Measurements from ENCODE around the gene MAB21L2.

MAB21L2 gene

GRCh38 chr4:150585611-150586010 is 3.7 kb downstream of the MAB21L2 start:
- Histone ChIP-seq H3K36me3 (ENCODE audit: control insufficient read depth, insufficient read depth, low read length) (no peaks in the 10 kb centered on the region), H3K4me3 (ENCODE audit: extremely low read depth, insufficient read depth, low read length, poor library complexity, severe bottlenecking) (peak overlapping the region; percentile 6), H3K4me1 (ENCODE audit: control insufficient read depth, insufficient read depth, low read length, poor library complexity, severe bottlenecking) (peaks cover 9% of the 10 kb centered on the region), H3K27ac (ENCODE audit: low read depth, low read length, severe bottlenecking) (no peak overlapping the region), H3K9me3 (ENCODE audit: control insufficient read depth, low read length) (no peaks in the 10 kb centered on the region)
- WGBS, 2 experiments (ENCODE audit: insufficient coverage in 2 of 2), result no CpG with 5 or more reads among the region's 1 CpG

- no peak overlapping the region for H3K4me3 ChIP-seq (ENCODE audit: extremely low read depth, insufficient read depth, low read length, poor library complexity, severe bottlenecking)
- H3K4me1 ChIP-seq (ENCODE audit: control insufficient read depth, insufficient read depth, low read length, poor library complexity, severe bottlenecking), result peaks cover 9% of the 10 kb centered on the region
- H3K36me3 ChIP-seq (ENCODE audit: control insufficient read depth, insufficient read depth, low read length), result no peaks in the 10 kb centered on the region
- no peak overlapping the region for H3K27ac ChIP-seq (ENCODE audit: low read depth, low read length, severe bottlenecking)
- no peaks in the 10 kb centered on the region for H3K9me3 ChIP-seq (ENCODE audit: control insufficient read depth, low read length)
These were observed 4.3 kb downstream of the MAB21L2 start for GRCh38 chr4:150586162-150586810.

- Histone ChIP-seq H3K4me3 (ENCODE audit: extremely low read depth, insufficient read depth, low read length, poor library complexity, severe bottlenecking) (no peak overlapping the region), H3K36me3 (ENCODE audit: control insufficient read depth, insufficient read depth, low read length) (no peaks in the 10 kb centered on the region), H3K9me3 (ENCODE audit: control insufficient read depth, low read length) (no peaks in the 10 kb centered on the region), H3K4me1 (ENCODE audit: control insufficient read depth, insufficient read depth, low read length, poor library complexity, severe bottlenecking) (peaks cover 9% of the 10 kb centered on the region), H3K27ac (ENCODE audit: low read depth, low read length, severe bottlenecking) (no peak overlapping the region)
- no CpG with 5 or more reads among the region's 1 CpG for WGBS, 2 experiments (ENCODE audit: insufficient coverage in 2 of 2)
These were observed 6.4 kb downstream of the MAB21L2 start for GRCh38 chr4:150588316-150588715.

- H3K27ac ChIP-seq (ENCODE audit: low read depth, low read length, severe bottlenecking), result no peak overlapping the region
- H3K36me3 ChIP-seq (ENCODE audit: control insufficient read depth, insufficient read depth, low read length), result no peaks in the 10 kb centered on the region
- no peaks in the 10 kb centered on the region for H3K9me3 ChIP-seq (ENCODE audit: control insufficient read depth, low read length)
- peaks cover 6% of the 10 kb centered on the region for H3K4me1 ChIP-seq (ENCODE audit: control insufficient read depth, insufficient read depth, low read length, poor library complexity, severe bottlenecking)
- no peak overlapping the region for H3K4me3 ChIP-seq (ENCODE audit: extremely low read depth, insufficient read depth, low read length, poor library complexity, severe bottlenecking)
- WGBS, 2 experiments (ENCODE audit: insufficient coverage in 2 of 2), result 80% methylated on average over 1 of the region's 2 CpGs; no CpG with 5 or more reads in 1 of the 2 experiments
These were observed 7.2 kb downstream of the MAB21L2 start for GRCh38 chr4:150589157-150589556.

- Histone ChIP-seq H3K4me1 (ENCODE audit: control insufficient read depth, insufficient read depth, low read length, poor library complexity, severe bottlenecking) (peaks cover 4% of the 10 kb centered on the region), H3K36me3 (ENCODE audit: control insufficient read depth, insufficient read depth, low read length) (no peaks in the 10 kb centered on the region), H3K4me3 (ENCODE audit: extremely low read depth, insufficient read depth, low read length, poor library complexity, severe bottlenecking) (no peak overlapping the region), H3K27ac (ENCODE audit: low read depth, low read length, severe bottlenecking) (no peak overlapping the region), H3K9me3 (ENCODE audit: control insufficient read depth, low read length) (no peaks in the 10 kb centered on the region)
- 89 to 92% methylated on average over 4 to 5 of the region's 5 CpGs for WGBS, 2 experiments (ENCODE audit: insufficient coverage in 2 of 2)
These were observed 8.7 kb downstream of the MAB21L2 start for GRCh38 chr4:150590631-150591030.

- WGBS, 2 experiments (ENCODE audit: insufficient coverage in 2 of 2), result 0 to 21% methylated on average over 1 to 4 of the region's 5 CpGs
- no peak overlapping the region for H3K27ac ChIP-seq (ENCODE audit: low read depth, low read length, severe bottlenecking)
- no peaks in the 10 kb centered on the region for H3K9me3 ChIP-seq (ENCODE audit: control insufficient read depth, low read length)
- no peaks in the 10 kb centered on the region for H3K36me3 ChIP-seq (ENCODE audit: control insufficient read depth, insufficient read depth, low read length)
- H3K4me1 ChIP-seq (ENCODE audit: control insufficient read depth, insufficient read depth, low read length, poor library complexity, severe bottlenecking), result peaks cover 4% of the 10 kb centered on the region
- H3K4me3 ChIP-seq (ENCODE audit: extremely low read depth, insufficient read depth, low read length, poor library complexity, severe bottlenecking), result no peak overlapping the region
These were observed 9.5 kb downstream of the MAB21L2 start for GRCh38 chr4:150591406-150591805.

GRCh38 chr4:150591904-150592303 is 10.0 kb downstream of the MAB21L2 start:
- Histone ChIP-seq H3K4me3 (ENCODE audit: extremely low read depth, insufficient read depth, low read length, poor library complexity, severe bottlenecking) (no peak overlapping the region), H3K36me3 (ENCODE audit: control insufficient read depth, insufficient read depth, low read length) (no peaks in the 10 kb centered on the region), H3K9me3 (ENCODE audit: control insufficient read depth, low read length) (no peaks in the 10 kb centered on the region), H3K27ac (ENCODE audit: low read depth, low read length, severe bottlenecking) (no peak overlapping the region), H3K4me1 (ENCODE audit: control insufficient read depth, insufficient read depth, low read length, poor library complexity, severe bottlenecking) (peaks cover 4% of the 10 kb centered on the region)
- 100% methylated on average over 1 of the region's 4 CpGs; no CpG with 5 or more reads in 1 of the 2 experiments for WGBS, 2 experiments (ENCODE audit: insufficient coverage in 2 of 2)

GRCh38 chr4:150593996-150594395 is 12.0 kb downstream of the MAB21L2 start:
- H3K27ac ChIP-seq (ENCODE audit: low read depth, low read length, severe bottlenecking), result no peak overlapping the region
- no peak overlapping the region for H3K4me3 ChIP-seq (ENCODE audit: extremely low read depth, insufficient read depth, low read length, poor library complexity, severe bottlenecking)
- no peaks in the 10 kb centered on the region for H3K36me3 ChIP-seq (ENCODE audit: control insufficient read depth, insufficient read depth, low read length)
- H3K9me3 ChIP-seq (ENCODE audit: control insufficient read depth, low read length), result no peaks in the 10 kb centered on the region
- WGBS, 2 experiments (ENCODE audit: insufficient coverage in 2 of 2), result no CpG with 5 or more reads among the region's 1 CpG
- H3K4me1 ChIP-seq (ENCODE audit: control insufficient read depth, insufficient read depth, low read length, poor library complexity, severe bottlenecking), result no peaks in the 10 kb centered on the region

GRCh38 chr4:150598909-150599308 is 17.0 kb downstream of the MAB21L2 start:
- Histone ChIP-seq H3K27ac (ENCODE audit: low read depth, low read length, severe bottlenecking) (no peak overlapping the region), H3K4me1 (ENCODE audit: control insufficient read depth, insufficient read depth, low read length, poor library complexity, severe bottlenecking) (no peaks in the 10 kb centered on the region), H3K36me3 (ENCODE audit: control insufficient read depth, insufficient read depth, low read length) (no peaks in the 10 kb centered on the region), H3K4me3 (ENCODE audit: extremely low read depth, insufficient read depth, low read length, poor library complexity, severe bottlenecking) (no peak overlapping the region), H3K9me3 (ENCODE audit: control insufficient read depth, low read length) (no peaks in the 10 kb centered on the region)
- WGBS, 2 experiments (ENCODE audit: insufficient coverage in 2 of 2), result 92 to 95% methylated on average over 12 of the region's 12 CpGs

GRCh38 chr4:150599547-150599946 is 17.6 kb downstream of the MAB21L2 start:
- no peaks in the 10 kb centered on the region for H3K36me3 ChIP-seq (ENCODE audit: control insufficient read depth, insufficient read depth, low read length)
- H3K4me1 ChIP-seq (ENCODE audit: control insufficient read depth, insufficient read depth, low read length, poor library complexity, severe bottlenecking), result no peaks in the 10 kb centered on the region
- H3K27ac ChIP-seq (ENCODE audit: low read depth, low read length, severe bottlenecking), result no peak overlapping the region
- no peaks in the 10 kb centered on the region for H3K9me3 ChIP-seq (ENCODE audit: control insufficient read depth, low read length)
- H3K4me3 ChIP-seq (ENCODE audit: extremely low read depth, insufficient read depth, low read length, poor library complexity, severe bottlenecking), result no peak overlapping the region
- whole genome bisulfite sequencing, 2 experiments (ENCODE audit: insufficient coverage in 2 of 2), result no CpG with 5 or more reads among the region's 1 CpG

GRCh38 chr4:150600812-150601445 is 19.0 kb downstream of the MAB21L2 start:
- H3K9me3 ChIP-seq (ENCODE audit: control insufficient read depth, low read length), result no peaks in the 10 kb centered on the region
- 92 to 96% methylated on average over 4 of the region's 5 CpGs for WGBS, 2 experiments (ENCODE audit: insufficient coverage in 2 of 2)
- H3K27ac ChIP-seq (ENCODE audit: low read depth, low read length, severe bottlenecking), result no peak overlapping the region
- H3K4me3 ChIP-seq (ENCODE audit: extremely low read depth, insufficient read depth, low read length, poor library complexity, severe bottlenecking), result no peak overlapping the region
- H3K36me3 ChIP-seq (ENCODE audit: control insufficient read depth, insufficient read depth, low read length), result no peaks in the 10 kb centered on the region
- no peaks in the 10 kb centered on the region for H3K4me1 ChIP-seq (ENCODE audit: control insufficient read depth, insufficient read depth, low read length, poor library complexity, severe bottlenecking)
